HepG2 (cell line): ENCODE data around the gene ARID5B. TPM values are rescaled to one million over a fixed set of nuclear protein-coding genes. Genes with fewer than 3 reads are reported as not detected.

Experiments
- ATAC-seq: fragments of 200-7000 bp; cut with Tn5 transposase; 3 replicates; pipeline ENCODE4 v1.9.1; 2020; ENCODE audit warnings: mild to moderate bottlenecking, moderate library complexity
- BruUV-seq: library from RNA; stranded (reverse); fragments of 400-500 nt; replicated peaks from 2 replicates; lab custom pipeline; 2021; lab: Mats Ljungman, UMichigan
- CTCF ChIA-PET: fragments of 300-600 bp; formaldehyde crosslinking; extraction: SDS; loops from one replicate; lab custom pipeline; 2021; ENCODE audit warnings: low total read pairs, inconsistent platforms, low intra/inter-chr PET ratio; lab: Yijun Ruan, JAX
- POLR2A ChIA-PET: fragments of 350-600 bp; sonication (Branson Sonifier 250); formaldehyde crosslinking; loops from one replicate; lab custom pipeline; 2020; ENCODE audit warnings: antibody characterized with exemption, inconsistent platforms; lab: Yijun Ruan, JAX
- DNase-seq: peaks from one replicate; pipeline ENCODE4 v3.0.0-alpha.2; 2015; ENCODE audit warnings: low spot score
- FAIRE-seq: peaks from 3 replicates; lab custom pipeline; 2011; peaks lifted over from hg19 to GRCh38; lab: Jason Lieb, UNC
- H2AFZ ChIP-seq: one replicate; pipeline ENCODE4 v1.6.1; 2011; ENCODE audit warnings: low read length, inconsistent platforms
- H3K27ac ChIP-seq: fragments of 300-600 bp; 3 replicates; pipeline ENCODE4 v1.8.0; 2011; ENCODE audit warnings: mixed run types, mild to moderate bottlenecking, mixed read lengths, low read length, inconsistent platforms; ENCODE audit not compliant: insufficient read depth; ENCODE audit errors: extremely low read length
- H3K27me3 ChIP-seq, 2 experiments: fragments of 200-600 bp in 1 of 2; 2 replicates in 1 of 2; 3 replicates in 1 of 2; pipeline versions ENCODE4 v1.6.0 to v1.8.0; 2011; ENCODE audit warnings: low read length in 2 of 2, mild to moderate bottlenecking in 2 of 2, moderate library complexity in 2 of 2, inconsistent platforms in 1 of 2; ENCODE audit not compliant: insufficient read depth in 2 of 2, control insufficient read depth in 1 of 2
- H3K36me3 ChIP-seq, 2 experiments: fragments of 200-600 bp in 1 of 2; replicated peaks in 1 of 2; 2 replicates in 1 of 2; 3 replicates in 1 of 2; pipeline versions ENCODE4 v1.5.1 to v1.8.0; 2011; ENCODE audit warnings: low read length in 2 of 2, inconsistent platforms in 1 of 2; ENCODE audit not compliant: insufficient read depth in 2 of 2, control insufficient read depth in 1 of 2
- H3K4me1 ChIP-seq: 2 replicates; pipeline ENCODE4 v1.5.1; 2012; ENCODE audit warnings: low read length, inconsistent platforms; ENCODE audit not compliant: insufficient read depth
- H3K4me2 ChIP-seq: 2 replicates; pipeline ENCODE4 v1.6.0; 2011; ENCODE audit warnings: low read depth, low read length, inconsistent platforms
- H3K4me3 ChIP-seq, 3 experiments: fragments of 200-600 bp in 1 of 3; sonication (generic), shearing (Covaris generic) in 1 of 3; replicated peaks in 1 of 3; 2 replicates each; pipeline ENCODE4 v1.5.1; 2011 to 2016; ENCODE audit warnings: low read length in 3 of 3, inconsistent platforms in 2 of 3, low read depth in 2 of 3, mild to moderate bottlenecking in 2 of 3, control low read depth in 1 of 3, mixed read lengths in 1 of 3; ENCODE audit not compliant: insufficient read depth in 1 of 3
- H3K79me2 ChIP-seq: one replicate; pipeline ENCODE4 v1.6.1; 2011; ENCODE audit warnings: low read length, inconsistent platforms; ENCODE audit not compliant: insufficient read depth
- H3K9ac ChIP-seq: 2 replicates; pipeline ENCODE4 v1.6.0; 2011; ENCODE audit warnings: mild to moderate bottlenecking, low read depth, low read length, inconsistent platforms; ENCODE audit not compliant: insufficient read depth
- H3K9me3 ChIP-seq: 2 replicates; pipeline ENCODE4 v1.5.1; 2012; ENCODE audit warnings: mild to moderate bottlenecking, low read length
- H4K20me1 ChIP-seq: 2 replicates; pipeline ENCODE4 v1.6.0; 2011; ENCODE audit warnings: inconsistent platforms, mild to moderate bottlenecking, low read length, moderate library complexity; ENCODE audit not compliant: insufficient read depth
- FOSL1 ChIP-seq: sonication (generic); formaldehyde crosslinking; IDR thresholded peaks from 2 replicates; pipeline ENCODE4 v1.9.0; 2021; ENCODE audit warnings: missing genetic modification reagents, borderline replicate concordance
- IRF1 ChIP-seq: sonication (generic); formaldehyde crosslinking; IDR thresholded peaks from 2 replicates; pipeline ENCODE4 v1.4.0; 2020; ENCODE audit warnings: low read depth, mild to moderate bottlenecking, missing genetic modification reagents
- KAT2B ChIP-seq: fragments of 150-350 bp; IDR thresholded peaks from 2 replicates; pipeline ENCODE4 v1.6.1; 2014; ENCODE audit warnings: low read depth, low read length, borderline replicate concordance
- KMT2A ChIP-seq: sonication (generic); formaldehyde crosslinking; IDR thresholded peaks from 2 replicates; pipeline ENCODE4 v1.4.0; 2020; ENCODE audit warnings: missing genetic modification reagents
- MTA1 ChIP-seq: sonication (generic); formaldehyde crosslinking; IDR thresholded peaks from 2 replicates; pipeline ENCODE4 v1.4.0; 2020; ENCODE audit warnings: missing genetic modification reagents, mild to moderate bottlenecking, borderline replicate concordance
- NCOA5 ChIP-seq: sonication (generic); formaldehyde crosslinking; IDR thresholded peaks from 2 replicates; pipeline ENCODE4 v1.4.0; 2020; ENCODE audit warnings: missing genetic modification reagents
- PHF21A ChIP-seq: sonication (generic); formaldehyde crosslinking; IDR thresholded peaks from 2 replicates; pipeline ENCODE4 v1.5.0; 2020; ENCODE audit warnings: mild to moderate bottlenecking, missing genetic modification reagents
- PTBP1 ChIP-seq: fragments of 200-400 bp; formaldehyde crosslinking; IDR thresholded peaks from 2 replicates; pipeline ENCODE4 v1.6.1; 2018; ENCODE audit warnings: low read length, low read depth; ENCODE audit not compliant: poor library complexity, severe bottlenecking
- TOPORS ChIP-seq: sonication (generic); formaldehyde crosslinking; IDR thresholded peaks from 2 replicates; pipeline ENCODE4 v1.8.0; 2023; ENCODE audit warnings: mild to moderate bottlenecking, missing genetic modification reagents
- WIZ ChIP-seq: sonication (generic); formaldehyde crosslinking; IDR thresholded peaks from 2 replicates; pipeline ENCODE4 v1.5.1; 2020; ENCODE audit warnings: mild to moderate bottlenecking, missing genetic modification reagents
- ZBTB3 ChIP-seq: sonication (generic); formaldehyde crosslinking; IDR thresholded peaks from 2 replicates; pipeline ENCODE4 v1.4.0; 2020; ENCODE audit warnings: low read depth, mild to moderate bottlenecking, moderate library complexity, missing genetic modification reagents, borderline replicate concordance
- ZC3H13 ChIP-seq: sonication (generic); formaldehyde crosslinking; IDR thresholded peaks from 2 replicates; pipeline ENCODE4 v1.8.1; 2023; ENCODE audit warnings: mild to moderate bottlenecking, missing genetic modification reagents, moderate library complexity
- ZFP1 ChIP-seq: IDR thresholded peaks from 2 replicates; pipeline ENCODE4 v1.6.1; 2016
- ZFP41 ChIP-seq: sonication (generic); formaldehyde crosslinking; IDR thresholded peaks from 2 replicates; pipeline ENCODE4 v1.4.0; 2020; ENCODE audit warnings: mild to moderate bottlenecking, missing genetic modification reagents, borderline replicate concordance
- ZIK1 ChIP-seq: sonication (generic); formaldehyde crosslinking; IDR thresholded peaks from 2 replicates; pipeline ENCODE4 v1.5.0; 2020; ENCODE audit warnings: mild to moderate bottlenecking, low read depth, missing genetic modification reagents, borderline replicate concordance
- WGBS: methylation state at CpG from one replicate; pipeline ENCODE4 v1.1.6; 2017; ENCODE audit warnings: low lambda C conversion rate; 5-methylcytosine and 5-hydroxymethylcytosine counted together
- in situ Hi-C: cut with HindIII; loops from 2 replicates; pipeline ENCODE4 v1.10.0; 2017; ENCODE audit warnings: low pct_unique_long_range_greater_than_20kb; ENCODE audit not compliant: extremely low pct_ligation_motif_present
- intact Hi-C: fragments of 100-400 bp; cut with micrococcal nuclease; formaldehyde crosslinking; loops from one replicate; pipeline ENCODE4 v1.10.0; 2022; ENCODE audit not compliant: unreplicated experiment
- polyA plus RNA-seq, 8 experiments: library from polyadenylated mRNA; depleted of rRNA in 3 of 8; stranded (reverse) in 7 of 8; unstranded in 1 of 8; fragments of >200 nt; fragmentation: Illumina TruSeq in 4 of 8; extraction: Trizol in 4 of 8; gene quantifications; 2 replicates each; pipeline versions ENCODE4 v1.2.1 to v1.2.3, GENCODE V29; 2011 to 2016; ENCODE audit warnings: low read depth in 4 of 8, missing spikeins in 1 of 8, mixed read lengths in 1 of 8; ENCODE audit not compliant: insufficient read depth in 1 of 8
- total RNA-seq, 5 experiments: library from RNA; depleted of rRNA; stranded (reverse); fragments of >200 nt; fragmentation: Illumina TruSeq; extraction: Trizol; gene quantifications; 2 replicates each; pipeline ENCODE4 v1.2.3, GENCODE V29; 2016; ENCODE audit warnings: low read depth in 1 of 5
- TF ChIP-seq, protein P1 (sequence below): sonication (generic); formaldehyde crosslinking; IDR thresholded peaks from 2 replicates; pipeline ENCODE4 v1.4.0; 2020; ENCODE audit warnings: missing genetic modification reagents, borderline replicate concordance

The ARID5B gene
- total and polyA plus RNA-seq, 2 of the 13 experiments (the other 11 are each of a cell fraction or from before 2014, with no cell fraction given): 6.2 to 21.1 TPM

GRCh38 chr10:62098278-62099121, 197.0 kb downstream of the ARID5B start (continued):
- TF ChIP-seq, protein P1, sequence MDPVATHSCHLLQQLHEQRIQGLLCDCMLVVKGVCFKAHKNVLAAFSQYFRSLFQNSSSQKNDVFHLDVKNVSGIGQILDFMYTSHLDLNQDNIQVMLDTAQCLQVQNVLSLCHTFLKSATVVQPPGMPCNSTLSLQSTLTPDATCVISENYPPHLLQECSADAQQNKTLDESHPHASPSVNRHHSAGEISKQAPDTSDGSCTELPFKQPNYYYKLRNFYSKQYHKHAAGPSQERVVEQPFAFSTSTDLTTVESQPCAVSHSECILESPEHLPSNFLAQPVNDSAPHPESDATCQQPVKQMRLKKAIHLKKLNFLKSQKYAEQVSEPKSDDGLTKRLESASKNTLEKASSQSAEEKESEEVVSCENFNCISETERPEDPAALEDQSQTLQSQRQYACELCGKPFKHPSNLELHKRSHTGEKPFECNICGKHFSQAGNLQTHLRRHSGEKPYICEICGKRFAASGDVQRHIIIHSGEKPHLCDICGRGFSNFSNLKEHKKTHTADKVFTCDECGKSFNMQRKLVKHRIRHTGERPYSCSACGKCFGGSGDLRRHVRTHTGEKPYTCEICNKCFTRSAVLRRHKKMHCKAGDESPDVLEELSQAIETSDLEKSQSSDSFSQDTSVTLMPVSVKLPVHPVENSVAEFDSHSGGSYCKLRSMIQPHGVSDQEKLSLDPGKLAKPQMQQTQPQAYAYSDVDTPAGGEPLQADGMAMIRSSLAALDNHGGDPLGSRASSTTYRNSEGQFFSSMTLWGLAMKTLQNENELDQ: no peak
- no peak for TF ChIP-seq WIZ (CRISPR knock-in tag)

- TF ChIP-seq PHF21A (CRISPR knock-in tag): no peak
- no peak for TF ChIP-seq PTBP1
- TF ChIP-seq NCOA5 (CRISPR knock-in tag): no peak
- TF ChIP-seq ZIK1 (CRISPR knock-in tag): no peak
- TF ChIP-seq ZFP41 (CRISPR knock-in tag): no peak
- TF ChIP-seq KMT2A (CRISPR knock-in tag): no peak
- no peak for TF ChIP-seq ZBTB3 (CRISPR knock-in tag)
- no peak for TF ChIP-seq IRF1
- TF ChIP-seq TOPORS (CRISPR knock-in tag): no peak
- no peak for TF ChIP-seq ZC3H13 (CRISPR knock-in tag)
- no peak for TF ChIP-seq ZFP1 (CRISPR knock-in tag)
- TF ChIP-seq FOSL1 (CRISPR knock-in tag): no peak
- TF ChIP-seq KAT2B: no peak
- no peak for TF ChIP-seq MTA1 (CRISPR knock-in tag)
- in situ Hi-C loops: loop anchor here (5.0 to 10.0 kb wide), 3 partner anchors 52 to 197 kb away; partner anchors contain the start of gene ARID5B
- Histone ChIP-seq H3K27ac (peak overlapping the region; percentile 77), H3K27me3 (no peaks in the 10 kb centered on the region), H3K9ac (no peak overlapping the region; the same call in 1 of the 2 replicates), H3K9me3 (no peaks in the 10 kb centered on the region), H2AFZ (no peak overlapping the region), H3K79me2 (no peaks in the 10 kb centered on the region), H3K4me1 (peaks cover 55% of the 10 kb centered on the region), H3K4me3 (no peak overlapping the region), H3K36me3 (no peaks in the 10 kb centered on the region), H4K20me1 (no peaks in the 10 kb centered on the region), H3K4me2 (peak overlapping the region; percentile 54; the same call in 1 of the 2 replicates)
- DNase-seq: no peak
- ChIA-PET POLR2A (interaction anchor here (1.3 to 6.4 kb wide), 3 partner anchors 16 to 61 kb away, joined by 5 to 63 read pairs (median 6); no protein-coding TSS in a partner anchor), CTCF (no interaction called here)
- WGBS: 98% methylated on average over 3 of the region's 3 CpGs
- intact Hi-C loops: no loop called here
- no TSS peak for BruUV-seq
- FAIRE-seq: no peak
- ATAC-seq: no peak
Observed at GRCh38 chr10:62099299-62099698, 197.8 kb downstream of the ARID5B start.
